GM12865 (cell line): Measurements from ENCODE around the gene LMNTD1.

ENCODE experiments used
- DNase-seq: peaks from one replicate; pipeline ENCODE4 v3.0.0; 2010; ENCODE audit warnings: low read depth
- H3K4me3 ChIP-seq: 2 replicates; pipeline ENCODE4 v1.5.1; 2011; ENCODE audit warnings: mild to moderate bottlenecking, low read depth, low read length, control low read depth
- TF ChIP-seq, protein P1 (sequence below): IDR thresholded peaks from 2 replicates; pipeline ENCODE4 v1.5.1; 2011; ENCODE audit warnings: low read length, control low read depth, low read depth, inconsistent platforms; ENCODE audit not compliant: insufficient read depth; ENCODE audit errors: missing control alignments

Gene LMNTD1

DNA sequence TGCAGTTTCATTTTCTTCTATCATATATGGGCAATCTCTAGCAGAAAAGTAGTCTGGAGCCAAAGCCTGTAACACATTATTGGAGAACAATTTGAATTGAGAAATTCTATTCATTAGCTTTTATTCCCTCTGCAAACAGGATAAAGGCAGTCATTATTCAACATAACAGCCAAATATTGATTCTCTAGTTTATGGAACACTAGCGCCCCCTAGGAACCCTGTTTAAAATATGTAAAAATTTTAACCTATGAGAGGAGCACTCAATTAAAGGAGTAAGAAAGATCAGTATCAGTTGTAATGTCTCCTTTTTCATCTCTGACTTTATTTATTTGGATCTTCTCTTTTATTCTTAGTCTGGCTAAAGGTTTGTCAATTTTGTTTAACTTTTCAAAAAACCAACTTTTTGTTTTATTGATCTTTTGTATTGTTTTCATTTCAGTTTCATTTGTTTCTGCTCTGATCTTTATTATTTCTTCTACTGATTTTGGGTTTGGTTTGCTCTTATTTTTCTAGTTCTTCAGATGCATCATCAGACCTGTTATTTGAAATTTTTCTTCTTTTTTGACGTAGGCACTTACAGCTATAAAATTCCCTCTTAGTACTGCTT, 4.8 kb upstream of the LMNTD1 start:
- H3K4me3 ChIP-seq = no peak overlapping the region
- peak; percentile 45 for DNase-seq

GRCh38 chr12:25556153-25556552, 3.1 kb upstream of the LMNTD1 start:
- no peak for DNase-seq
- TF ChIP-seq, protein P1, sequence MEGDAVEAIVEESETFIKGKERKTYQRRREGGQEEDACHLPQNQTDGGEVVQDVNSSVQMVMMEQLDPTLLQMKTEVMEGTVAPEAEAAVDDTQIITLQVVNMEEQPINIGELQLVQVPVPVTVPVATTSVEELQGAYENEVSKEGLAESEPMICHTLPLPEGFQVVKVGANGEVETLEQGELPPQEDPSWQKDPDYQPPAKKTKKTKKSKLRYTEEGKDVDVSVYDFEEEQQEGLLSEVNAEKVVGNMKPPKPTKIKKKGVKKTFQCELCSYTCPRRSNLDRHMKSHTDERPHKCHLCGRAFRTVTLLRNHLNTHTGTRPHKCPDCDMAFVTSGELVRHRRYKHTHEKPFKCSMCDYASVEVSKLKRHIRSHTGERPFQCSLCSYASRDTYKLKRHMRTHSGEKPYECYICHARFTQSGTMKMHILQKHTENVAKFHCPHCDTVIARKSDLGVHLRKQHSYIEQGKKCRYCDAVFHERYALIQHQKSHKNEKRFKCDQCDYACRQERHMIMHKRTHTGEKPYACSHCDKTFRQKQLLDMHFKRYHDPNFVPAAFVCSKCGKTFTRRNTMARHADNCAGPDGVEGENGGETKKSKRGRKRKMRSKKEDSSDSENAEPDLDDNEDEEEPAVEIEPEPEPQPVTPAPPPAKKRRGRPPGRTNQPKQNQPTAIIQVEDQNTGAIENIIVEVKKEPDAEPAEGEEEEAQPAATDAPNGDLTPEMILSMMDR = no peak
- no peak overlapping the region for H3K4me3 ChIP-seq

More for the DNA sequence above, 4.8 kb upstream of the LMNTD1 start:
- TF ChIP-seq, protein P1 = peak; percentile 21

DNA sequence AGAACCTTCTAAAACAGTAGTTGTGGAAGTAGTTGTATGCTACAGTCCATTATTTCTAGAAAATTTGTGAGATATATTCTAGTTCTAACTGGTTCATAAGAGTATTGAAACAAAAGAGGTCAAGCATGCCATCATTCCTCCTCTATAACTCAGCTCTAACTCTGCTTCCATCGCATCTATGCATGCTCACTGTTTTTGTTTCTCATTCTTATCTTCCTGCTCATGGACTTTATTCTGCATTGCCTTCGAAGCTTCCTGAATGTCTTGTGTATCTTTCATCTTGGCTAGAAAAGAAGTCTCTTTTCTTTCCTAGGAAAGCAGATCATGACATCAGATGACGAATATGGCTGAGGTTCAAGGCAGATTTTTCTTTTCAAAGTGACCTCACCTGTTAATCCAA, 402 bp downstream of the LMNTD1 start:
- TF ChIP-seq, protein P1 = no peak
- H3K4me3 ChIP-seq = no peak overlapping the region
- DNase-seq = no peak

GRCh38 chr12:25550186-25550585, 2.9 kb downstream of the LMNTD1 start:
- H3K4me3 ChIP-seq = no peak overlapping the region
- TF ChIP-seq, protein P1 = no peak
- no peak for DNase-seq

GRCh38 chr12:25549120-25549519, 4.0 kb downstream of the LMNTD1 start:
- TF ChIP-seq, protein P1 = no peak
- no peak for DNase-seq
- H3K4me3 ChIP-seq = no peak overlapping the region

DNA sequence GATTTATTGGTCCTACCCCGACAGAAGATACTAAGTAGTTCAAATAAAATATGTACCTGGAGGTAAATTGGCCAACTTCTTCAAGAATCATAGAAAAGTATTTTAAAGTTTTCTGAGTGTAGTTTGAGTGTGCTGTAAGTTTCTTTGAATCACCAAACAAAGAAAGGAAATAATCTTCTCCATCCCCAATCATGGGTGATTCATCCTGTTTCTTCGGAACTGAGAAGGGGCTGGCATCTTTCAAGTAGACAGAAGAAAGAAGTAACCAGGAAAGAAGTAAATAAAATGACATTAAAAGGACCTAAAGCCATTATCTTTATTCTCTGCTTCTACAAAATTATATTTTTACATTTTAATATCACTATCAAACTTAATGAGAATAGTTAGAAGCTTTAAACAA, 6.8 kb downstream of the LMNTD1 start:
- no peak for DNase-seq
- no peak overlapping the region for H3K4me3 ChIP-seq
- TF ChIP-seq, protein P1 = no peak

- TF ChIP-seq, protein P1 = no peak
- no peak for DNase-seq
- H3K4me3 ChIP-seq = no peak overlapping the region
These were observed 19.9 kb downstream of the LMNTD1 start for GRCh38 chr12:25533150-25533549.
